LNCaP clone FGC (cell line): ENCODE results near the gene ATP11B.

Experiments used
- DNase-seq: peaks from one replicate; pipeline ENCODE4 v3.0.0-alpha.2; 2011; ENCODE audit warnings: low read depth
- H3K4me3 ChIP-seq: 2 replicates; pipeline ENCODE4 v1.5.1; 2011; ENCODE audit warnings: mild to moderate bottlenecking, low read depth, low read length, control low read depth
- TF ChIP-seq, protein P1 (sequence below): IDR thresholded peaks from 2 replicates; pipeline ENCODE4 v1.5.1; 2012; ENCODE audit warnings: mild to moderate bottlenecking; ENCODE audit not compliant: control insufficient read depth, insufficient read depth; ENCODE audit errors: extremely low read depth

The ATP11B gene

GRCh38 chr3:182765287-182765686 is 28.0 kb upstream of the ATP11B start:
- TF ChIP-seq, protein P1, sequence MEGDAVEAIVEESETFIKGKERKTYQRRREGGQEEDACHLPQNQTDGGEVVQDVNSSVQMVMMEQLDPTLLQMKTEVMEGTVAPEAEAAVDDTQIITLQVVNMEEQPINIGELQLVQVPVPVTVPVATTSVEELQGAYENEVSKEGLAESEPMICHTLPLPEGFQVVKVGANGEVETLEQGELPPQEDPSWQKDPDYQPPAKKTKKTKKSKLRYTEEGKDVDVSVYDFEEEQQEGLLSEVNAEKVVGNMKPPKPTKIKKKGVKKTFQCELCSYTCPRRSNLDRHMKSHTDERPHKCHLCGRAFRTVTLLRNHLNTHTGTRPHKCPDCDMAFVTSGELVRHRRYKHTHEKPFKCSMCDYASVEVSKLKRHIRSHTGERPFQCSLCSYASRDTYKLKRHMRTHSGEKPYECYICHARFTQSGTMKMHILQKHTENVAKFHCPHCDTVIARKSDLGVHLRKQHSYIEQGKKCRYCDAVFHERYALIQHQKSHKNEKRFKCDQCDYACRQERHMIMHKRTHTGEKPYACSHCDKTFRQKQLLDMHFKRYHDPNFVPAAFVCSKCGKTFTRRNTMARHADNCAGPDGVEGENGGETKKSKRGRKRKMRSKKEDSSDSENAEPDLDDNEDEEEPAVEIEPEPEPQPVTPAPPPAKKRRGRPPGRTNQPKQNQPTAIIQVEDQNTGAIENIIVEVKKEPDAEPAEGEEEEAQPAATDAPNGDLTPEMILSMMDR, result no peak
- H3K4me3 ChIP-seq, result no peak overlapping the region
- DNase-seq, result no peak

DNA sequence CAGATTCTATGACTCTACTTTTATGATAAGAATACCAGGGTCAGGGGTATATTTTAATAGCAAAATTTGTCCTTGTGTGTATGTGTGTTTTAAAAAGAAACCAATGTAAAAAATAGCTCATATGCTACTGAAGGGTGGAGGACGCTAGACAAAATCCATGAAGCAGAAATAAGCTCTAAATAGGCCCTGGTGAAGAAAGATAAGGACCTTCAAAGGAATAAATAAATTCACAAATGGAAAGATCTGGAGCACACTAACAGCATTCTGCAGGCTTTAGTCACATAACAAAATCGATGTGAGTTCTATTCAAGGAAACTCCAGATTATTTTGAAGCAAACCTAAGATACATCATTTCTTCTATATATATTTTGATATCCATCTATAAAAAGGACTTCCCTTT is 27.2 kb upstream of the ATP11B start:
- DNase-seq, result no peak
- H3K4me3 ChIP-seq, result no peak overlapping the region
- TF ChIP-seq, protein P1, result no peak

GRCh38 chr3:182768413-182768812 is 24.9 kb upstream of the ATP11B start:
- no peak overlapping the region for H3K4me3 ChIP-seq
- TF ChIP-seq, protein P1, result no peak
- DNase-seq, result no peak

DNA sequence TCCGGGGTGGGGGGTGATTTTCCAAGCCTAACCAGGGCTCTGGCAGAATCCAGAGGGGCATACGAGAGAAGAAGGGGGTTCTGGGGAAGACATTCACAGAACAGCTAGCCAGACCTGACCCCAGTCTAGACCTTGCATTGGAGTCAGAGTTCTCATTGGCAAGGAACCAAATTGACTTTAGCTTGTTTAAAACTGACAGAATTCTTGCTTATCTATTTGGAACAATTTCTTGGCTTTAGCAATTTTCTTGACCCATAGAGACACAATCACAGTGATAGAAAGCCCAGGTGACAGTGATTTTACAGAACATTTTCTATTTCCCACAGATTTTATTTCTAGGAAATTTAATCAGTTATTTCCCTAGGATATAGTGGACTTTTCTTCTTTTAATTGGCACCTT is 23.6 kb upstream of the ATP11B start:
- H3K4me3 ChIP-seq, result no peak overlapping the region
- DNase-seq, result no peak
- TF ChIP-seq, protein P1, result no peak

- no peak for DNase-seq
- TF ChIP-seq, protein P1, result no peak
- H3K4me3 ChIP-seq, result no peak overlapping the region
Measured at GRCh38 chr3:182782149-182782548, 11.2 kb upstream of the ATP11B start.

DNA sequence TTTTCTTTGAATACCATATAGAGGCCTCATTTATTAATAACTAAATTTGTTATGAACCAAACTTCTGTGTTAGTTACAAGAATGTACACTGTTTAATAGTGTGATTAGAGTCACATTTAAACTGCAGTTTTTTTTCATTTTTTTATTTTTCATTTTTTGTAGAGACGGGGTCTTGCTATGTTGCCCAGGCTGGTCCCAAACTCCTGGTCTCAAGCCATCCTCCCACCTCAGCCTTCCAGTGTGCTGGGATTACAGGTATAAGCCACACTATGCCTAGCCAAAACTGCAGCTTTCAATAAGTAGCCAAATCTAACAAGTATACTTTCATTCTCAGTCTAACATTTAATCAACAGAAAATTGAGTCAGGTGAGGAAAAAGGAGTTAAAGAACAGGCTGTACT is 10.2 kb upstream of the ATP11B start:
- TF ChIP-seq, protein P1, result no peak
- no peak for DNase-seq
- H3K4me3 ChIP-seq, result no peak overlapping the region

DNA sequence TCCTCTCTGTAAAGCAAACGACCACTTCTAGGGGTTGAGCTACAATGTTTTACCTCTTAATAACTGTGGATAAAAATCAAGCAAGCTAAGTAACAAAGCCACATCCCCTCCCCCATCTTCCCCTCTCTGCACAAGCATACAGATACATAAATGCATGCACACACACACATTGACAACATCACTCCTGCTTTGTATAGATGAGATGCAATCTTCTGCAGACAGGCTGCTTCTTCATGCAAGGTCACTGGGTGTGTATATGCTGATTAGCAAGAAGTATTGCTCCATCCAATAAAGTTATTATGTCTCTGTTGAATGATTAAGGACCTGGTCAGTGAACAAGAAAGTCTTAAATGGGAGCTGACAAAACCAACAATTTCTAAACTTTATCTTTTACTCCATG is 8.8 kb upstream of the ATP11B start:
- H3K4me3 ChIP-seq, result no peak overlapping the region
- TF ChIP-seq, protein P1, result no peak
- no peak for DNase-seq
